K562 (cell line): ENCODE measurements around the gene PRKD1. TPM values are rescaled to one million over a fixed set of nuclear protein-coding genes. Genes with fewer than 3 reads are reported as not detected.

Experiments used
- ATAC-seq: fragments of 200-7000 bp; cut with Tn5 transposase; 3 replicates; pipeline ENCODE4 v1.9.1; 2020; ENCODE audit warnings: moderate library complexity
- BruUV-seq: library from RNA; stranded (reverse); fragments of 400-500 nt; replicated peaks from 2 replicates; lab custom pipeline; 2021; lab: Mats Ljungman, UMichigan
- CTCF ChIA-PET: fragments of 300-600 bp; formaldehyde crosslinking; extraction: SDS; loops from one replicate; lab custom pipeline; 2021; ENCODE audit warnings: low intra/inter-chr PET ratio; lab: Yijun Ruan, JAX
- POLR2A ChIA-PET: fragments of 300-600, 350-650 bp; sonication (Branson Sonifier 250); formaldehyde crosslinking; extraction: SDS; loops from one replicate; lab custom pipeline; 2021; ENCODE audit warnings: antibody characterized with exemption, inconsistent platforms; lab: Yijun Ruan, JAX
- DNase-seq, 4 experiments: peaks; one replicate each; pipeline versions ENCODE4 v3.0.0 to v3.0.0-alpha.2; 2011 to 2018; ENCODE audit warnings: low spot score in 3 of 4, mixed read lengths in 3 of 4; ENCODE audit errors: extremely low read depth in 1 of 4
- FAIRE-seq: peaks from 2 replicates; lab custom pipeline; 2011; peaks lifted over from hg19 to GRCh38; lab: Jason Lieb, UNC
- H2AFZ ChIP-seq: 2 replicates; pipeline ENCODE4 v1.6.0; 2011; ENCODE audit warnings: low read depth, low read length, control low read depth, inconsistent platforms
- H3K27ac ChIP-seq: fragments of 200-600 bp; 3 replicates; pipeline ENCODE4 v1.8.0; 2011; ENCODE audit warnings: low read depth, mild to moderate bottlenecking, control low read depth, inconsistent platforms, low read length, moderate library complexity, mixed read lengths; ENCODE audit errors: extremely low read depth
- H3K27me3 ChIP-seq, 2 experiments: fragments of 300-600 bp in 1 of 2; 2 replicates in 1 of 2; 3 replicates in 1 of 2; pipeline versions ENCODE4 v1.6.0 to v1.8.0; 2011; ENCODE audit warnings: inconsistent platforms in 2 of 2, low read length in 2 of 2, mild to moderate bottlenecking in 1 of 2, mixed read lengths in 1 of 2, moderate library complexity in 1 of 2; ENCODE audit not compliant: control insufficient read depth in 2 of 2, insufficient read depth in 2 of 2
- H3K36me3 ChIP-seq: fragments of 300-600 bp; 3 replicates; pipeline ENCODE4 v1.8.0; 2011; ENCODE audit warnings: mild to moderate bottlenecking, low read length, inconsistent platforms; ENCODE audit not compliant: control insufficient read depth, insufficient read depth
- H3K4me1 ChIP-seq, 2 experiments: fragments of 200-600 bp in 1 of 2; replicated peaks in 1 of 2; 2 replicates in 1 of 2; 3 replicates in 1 of 2; pipeline versions ENCODE4 v1.5.1 to v1.8.0; 2011; ENCODE audit warnings: inconsistent platforms in 2 of 2, low read length in 2 of 2, mild to moderate bottlenecking in 1 of 2, mixed read lengths in 1 of 2, moderate library complexity in 1 of 2; ENCODE audit not compliant: control insufficient read depth in 2 of 2, insufficient read depth in 2 of 2
- H3K4me2 ChIP-seq: 2 replicates; pipeline ENCODE4 v1.6.1; 2011; ENCODE audit warnings: low read length, control low read depth, inconsistent platforms, mixed read lengths; ENCODE audit not compliant: insufficient read depth
- H3K4me3 ChIP-seq: fragments of 200-600 bp; sonication (generic), shearing (Covaris generic); 2 replicates; pipeline ENCODE4 v1.5.1; 2016; ENCODE audit warnings: control low read depth, inconsistent platforms
- H3K79me2 ChIP-seq: fragments of 200-600 bp; 3 replicates; pipeline ENCODE4 v1.8.0; 2011; ENCODE audit warnings: low read length, inconsistent platforms; ENCODE audit not compliant: control insufficient read depth, insufficient read depth
- H3K9ac ChIP-seq, 2 experiments: 2 replicates each; pipeline versions ENCODE4 v1.6.0 to v1.6.1; 2011; ENCODE audit warnings: low read depth in 2 of 2, low read length in 2 of 2, control low read depth in 1 of 2, inconsistent platforms in 1 of 2, mild to moderate bottlenecking in 1 of 2, mixed read lengths in 1 of 2; ENCODE audit not compliant: insufficient read depth in 1 of 2
- H3K9me1 ChIP-seq: one replicate; pipeline ENCODE4 v1.6.0; 2011; ENCODE audit warnings: inconsistent platforms, mild to moderate bottlenecking, low read length, moderate library complexity; ENCODE audit not compliant: control insufficient read depth, insufficient read depth
- H3K9me3 ChIP-seq: replicated peaks from 2 replicates; pipeline ENCODE4 v1.5.1; 2011; ENCODE audit warnings: low read depth, low read length, inconsistent platforms; ENCODE audit not compliant: control insufficient read depth, insufficient read depth
- H4K20me1 ChIP-seq: replicated peaks from 2 replicates; pipeline ENCODE4 v1.6.1; 2011; ENCODE audit warnings: low read length, inconsistent platforms, mixed read lengths; ENCODE audit not compliant: control insufficient read depth, insufficient read depth
- NFIC ChIP-seq: fragments of 450-650 bp; IDR thresholded peaks from 2 replicates; pipeline ENCODE4 v1.6.1; 2017; ENCODE audit warnings: mild to moderate bottlenecking, inconsistent platforms
- ZBTB26 ChIP-seq: fragments of 450-650 bp; formaldehyde crosslinking; IDR thresholded peaks from 2 replicates; pipeline ENCODE4 v1.4.0; 2022; ENCODE audit warnings: missing genetic modification characterization
- WGBS: fragments of 100-300 bp; shearing (Covaris generic); methylation state at CpG from one replicate; pipeline ENCODE4 v1.1.6; 2016; ENCODE audit warnings: low coverage, mixed read lengths; ENCODE audit not compliant: insufficient coverage; ENCODE audit errors: missing lambda C conversion rate; 5-methylcytosine and 5-hydroxymethylcytosine counted together
- in situ Hi-C: fragments of 300-500 bp; cut with MboI; formaldehyde crosslinking; loops from 4 replicates; pipeline ENCODE4 v1.15.0; 2018; ENCODE audit warnings: inconsistent platforms, mixed read lengths
- intact Hi-C: fragments of 100-400 bp; cut with micrococcal nuclease; formaldehyde crosslinking; loops from 2 replicates; pipeline ENCODE4 v1.14.2; 2022
- polyA plus RNA-seq, 8 experiments: library from polyadenylated mRNA; depleted of rRNA in 4 of 8; stranded (reverse) in 5 of 8; unstranded in 3 of 8; fragments of >200 nt; fragmentation: Nextera tagmentation in 2 of 8; fragmentation: Illumina TruSeq in 1 of 8; extraction: Ambion mirVana in 2 of 8; extraction: Trizol in 1 of 8; gene quantifications; 2 replicates each; pipeline versions ENCODE4 v1.2.1 to v1.2.3, GENCODE V29; 2011 to 2014; ENCODE audit warnings: inconsistent platforms in 1 of 8, missing spikeins in 1 of 8
- total RNA-seq, 7 experiments: library from RNA; depleted of rRNA in 6 of 7; stranded (reverse); fragments of >200 nt in 6 of 7; fragmentation: Illumina TruSeq in 2 of 7; extraction: Trizol in 2 of 7; gene quantifications; 2 replicates each; pipeline versions ENCODE4 v1.2.1 to v1.2.3, GENCODE V29; 2011 to 2021; ENCODE audit warnings: low replicate concordance in 1 of 7

The PRKD1 gene
- total and polyA plus RNA-seq, 9 of the 15 experiments (the other 6 are each of a cell fraction or from before 2014, with no cell fraction given) = 0.04 to 0.25 (median 0.13) TPM; not detected in 1

GRCh38 chr14:29607169-29607568 is 320.5 kb downstream of the PRKD1 start:
- peak overlapping the region; percentile 8; the same call in 1 of the 2 replicates for H3K4me2 ChIP-seq
- H3K9me1 ChIP-seq = no peaks in the 10 kb centered on the region
- H2AFZ ChIP-seq = peak overlapping the region; percentile 63; the same call in 1 of the 2 replicates
- no peaks in the 10 kb centered on the region for H3K36me3 ChIP-seq
- no peak overlapping the region for H3K4me3 ChIP-seq
- FAIRE-seq (no peak), DNase-seq (peak in 1 of 4 experiments; percentile 21), ATAC-seq (peak; percentile 40)
- H3K79me2 ChIP-seq = no peaks in the 10 kb centered on the region
- no TSS peak for BruUV-seq
- in situ Hi-C loops (no loop called here), intact Hi-C loops (no loop called here)
- H3K9me3 ChIP-seq = no peaks in the 10 kb centered on the region
- no peaks in the 10 kb centered on the region for H3K27me3 ChIP-seq
- peak overlapping the region in 1 of 2 experiments; percentile 14; a peak in 1 of 4 replicates for H3K9ac ChIP-seq
- H3K27ac ChIP-seq = no peak overlapping the region
- CTCF ChIA-PET = no interaction called here
- 0% methylated on average over 5 of the region's 5 CpGs for WGBS
- peak; percentile 47; the same call in 1 of the 2 replicates for TF ChIP-seq NFIC
- no peak for TF ChIP-seq ZBTB26 (CRISPR knock-in tag)
- H4K20me1 ChIP-seq = no peaks in the 10 kb centered on the region
- H3K4me1 ChIP-seq = no peaks in the 10 kb centered on the region
- POLR2A ChIA-PET = no interaction called here

- ATAC-seq (no peak), FAIRE-seq (no peak), DNase-seq (no peak)
- Histone ChIP-seq H3K9me3 (no peaks in the 10 kb centered on the region), H2AFZ (no peak overlapping the region), H3K36me3 (no peaks in the 10 kb centered on the region), H3K9ac (no peak overlapping the region), H4K20me1 (no peaks in the 10 kb centered on the region), H3K27ac (no peak overlapping the region), H3K27me3 (no peaks in the 10 kb centered on the region), H3K79me2 (no peaks in the 10 kb centered on the region), H3K4me3 (no peak overlapping the region), H3K4me1 (no peaks in the 10 kb centered on the region; a peak in 2 of 5 replicates), H3K9me1 (no peaks in the 10 kb centered on the region), H3K4me2 (no peak overlapping the region)
- in situ Hi-C loops (no loop called here), intact Hi-C loops (no loop called here)
- no TSS peak for BruUV-seq
- ChIA-PET POLR2A (no interaction called here), CTCF (no interaction called here)
- 44% methylated on average over 3 of the region's 3 CpGs for whole genome bisulfite sequencing
Measured at GRCh38 chr14:29603696-29604095, 324.0 kb downstream of the PRKD1 start.
